ENCODE data around the gene SKIC3. TPM values are rescaled to one million over a fixed set of nuclear protein-coding genes. Genes with fewer than 3 reads are reported as not detected.

Gene SKIC3
- 126 and 160 TPM in 2 replicates for total RNA-seq

GRCh38 chr5:95554647-95555548 lies at the start of gene SKIC3, which contains the start of gene ARSK:
TSS of gene SKIC3 (minus strand) at chr5:95554977. CDS start at chr5:95547150, 7,827 bp downstream.
TSS of gene ARSK (plus strand) at chr5:95555101. CDS start at chr5:95555279, 178 bp downstream.

Small RNA genes within 50 kb of the gene (small RNA-seq; reads per million reads assigned to genes)
- not detected for gene RNU6-308P

Other genes with a start within 250 kb of the SKIC3 start
- gene FAM81B, start 163.6 kb downstream of the SKIC3 start, total RNA-seq = not detected in 2 replicates
- 8.4 and 9.9 TPM in 2 replicates for gene ARSK, start 124 bp upstream of the SKIC3 start, total RNA-seq
- gene GPR150, start 65.1 kb upstream of the SKIC3 start, total RNA-seq = 0.20 and 0.37 TPM in 2 replicates
- 2.2 and 2.6 TPM in 2 replicates for gene RFESD, start 91.8 kb upstream of the SKIC3 start, total RNA-seq
- gene SPATA9, start 128.0 kb upstream of the SKIC3 start, total RNA-seq = not detected in 2 replicates
- gene RHOBTB3, start 176.4 kb upstream of the SKIC3 start, total RNA-seq = 71.9 and 77.9 TPM in 2 replicates